ENCODE measurements around the gene ITIH4.

Gene ITIH4

GRCh38 chr3:52770496-52771333, 59.8 kb downstream of the ITIH4 start, which contains the start of gene NEK4:
Gene NEK4 (minus strand): TSS chr3:52770940. CDS start chr3:52770746, 194 bp downstream.
- TF ChIP-seq REST (IDR thresholded peaks at IDR 0.05; ENCODE audit: low read depth) (no peak), EGR1 (IDR thresholded peaks at IDR 0.05) (no peak), ZBTB7A (IDR thresholded peaks at IDR 0.05; ENCODE audit: low read depth) (peak; percentile 3; the same call in 1 of the 2 replicates), EP300 (IDR thresholded peaks at IDR 0.05; ENCODE audit: borderline replicate concordance) (no peak), TCF12 (IDR thresholded peaks at IDR 0.05; ENCODE audit: low read depth) (0 out of 2 replicates have a peak, but pooled peaks have one; percentile 35), YY1 (IDR thresholded peaks at IDR 0.05; ENCODE audit: low read depth) (peak; percentile 79; the same call in 1 of the 2 replicates), TAF1 (IDR thresholded peaks at IDR 0.05; ENCODE audit: low read depth) (peak; percentile 97), TEAD4 (IDR thresholded peaks at IDR 0.05) (no peak), CREB1 (IDR thresholded peaks at IDR 0.05; ENCODE audit: low read depth) (peak; percentile 32; the same call in 1 of the 2 replicates), USF1 (IDR thresholded peaks at IDR 0.05) (no peak), CEBPB (IDR thresholded peaks at IDR 0.05) (no peak), RAD21 (IDR thresholded peaks at IDR 0.05; ENCODE audit: low read depth) (no peak), NFIC (IDR thresholded peaks at IDR 0.05) (no peak), FOXM1 (IDR thresholded peaks at IDR 0.05; ENCODE audit: borderline replicate concordance, low read depth) (no peak)
- TF ChIP-seq, protein P1, sequence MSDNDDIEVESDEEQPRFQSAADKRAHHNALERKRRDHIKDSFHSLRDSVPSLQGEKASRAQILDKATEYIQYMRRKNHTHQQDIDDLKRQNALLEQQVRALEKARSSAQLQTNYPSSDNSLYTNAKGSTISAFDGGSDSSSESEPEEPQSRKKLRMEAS (IDR thresholded peaks at IDR 0.05) = peak; percentile 63

GRCh38 chr3:52769786-52770455, 60.6 kb downstream of the ITIH4 start:
- TF ChIP-seq EP300 (IDR thresholded peaks at IDR 0.05; ENCODE audit: borderline replicate concordance) (no peak), RAD21 (IDR thresholded peaks at IDR 0.05; ENCODE audit: low read depth) (no peak), USF1 (IDR thresholded peaks at IDR 0.05) (no peak), YY1 (IDR thresholded peaks at IDR 0.05; ENCODE audit: low read depth) (no peak), ZBTB7A (IDR thresholded peaks at IDR 0.05; ENCODE audit: low read depth) (no peak), EGR1 (IDR thresholded peaks at IDR 0.05) (no peak), FOXM1 (IDR thresholded peaks at IDR 0.05; ENCODE audit: borderline replicate concordance, low read depth) (no peak), CREB1 (IDR thresholded peaks at IDR 0.05; ENCODE audit: low read depth) (no peak), TAF1 (IDR thresholded peaks at IDR 0.05; ENCODE audit: low read depth) (no peak), CEBPB (IDR thresholded peaks at IDR 0.05) (no peak), TCF12 (IDR thresholded peaks at IDR 0.05; ENCODE audit: low read depth) (no peak), REST (IDR thresholded peaks at IDR 0.05; ENCODE audit: low read depth) (no peak), TEAD4 (IDR thresholded peaks at IDR 0.05) (no peak), NFIC (IDR thresholded peaks at IDR 0.05) (no peak)
- TF ChIP-seq, protein P1 (IDR thresholded peaks at IDR 0.05) = no peak

GRCh38 chr3:52763466-52763865, 67.0 kb downstream of the ITIH4 start:
- TF ChIP-seq CREB1 (IDR thresholded peaks at IDR 0.05; ENCODE audit: low read depth) (no peak), REST (IDR thresholded peaks at IDR 0.05; ENCODE audit: low read depth) (no peak), FOXM1 (IDR thresholded peaks at IDR 0.05; ENCODE audit: borderline replicate concordance, low read depth) (no peak), RAD21 (IDR thresholded peaks at IDR 0.05; ENCODE audit: low read depth) (no peak), TAF1 (IDR thresholded peaks at IDR 0.05; ENCODE audit: low read depth) (no peak), EGR1 (IDR thresholded peaks at IDR 0.05) (no peak), TEAD4 (IDR thresholded peaks at IDR 0.05) (no peak), TCF12 (IDR thresholded peaks at IDR 0.05; ENCODE audit: low read depth) (no peak), YY1 (IDR thresholded peaks at IDR 0.05; ENCODE audit: low read depth) (no peak), CEBPB (IDR thresholded peaks at IDR 0.05) (no peak), USF1 (IDR thresholded peaks at IDR 0.05) (no peak), EP300 (IDR thresholded peaks at IDR 0.05; ENCODE audit: borderline replicate concordance) (no peak)
- TF ChIP-seq, protein P1 (IDR thresholded peaks at IDR 0.05) = no peak

All from Ishikawa (cell line).